T-helper 17 cell (primary cell): ENCODE data around the gene CD36. TPM values are rescaled to one million over a fixed set of nuclear protein-coding genes. Genes with fewer than 3 reads are reported as not detected.

Experiments
- ATAC-seq: fragments of 150-1000 bp; cut with Tn5 transposase; 2 replicates; pipeline ENCODE4 v1.10.0; 2021; ENCODE audit warnings: mild to moderate bottlenecking, moderate library complexity
- DNase-seq, 3 donors: peaks; one replicate each; pipeline versions ENCODE4 v3.0.0 to v3.0.0-alpha.2; 2020 to 2021
- H3K9me3 ChIP-seq: one replicate; pipeline ENCODE4 v1.7.0; 2013; ENCODE audit warnings: low read length, mild to moderate bottlenecking; ENCODE audit not compliant: control insufficient read depth, poor library complexity, severe bottlenecking
- H3K27ac Mint-ChIP-seq: one replicate; pipeline ENCODE4 v1.8.0; 2022; ENCODE audit warnings: mild to moderate bottlenecking, moderate library complexity, mixed read lengths
- H3K27me3 Mint-ChIP-seq: one replicate; pipeline ENCODE4 v1.8.0; 2022; ENCODE audit warnings: mixed read lengths
- H3K36me3 Mint-ChIP-seq: one replicate; pipeline ENCODE4 v1.8.0; 2022; ENCODE audit warnings: low read depth, mixed read lengths
- H3K4me1 Mint-ChIP-seq: one replicate; pipeline ENCODE4 v1.8.0; 2022; ENCODE audit warnings: mild to moderate bottlenecking, mixed read lengths
- H3K4me3 Mint-ChIP-seq: one replicate; pipeline ENCODE4 v1.8.0; 2022; ENCODE audit warnings: mild to moderate bottlenecking, moderate library complexity, mixed read lengths
- total RNA-seq, 4 donors: library from RNA in 2 of 4; stranded (reverse) in 2 of 4; gene quantifications; one replicate each; pipeline ENCODE4 v1.2.3 and lab custom pipeline; 2022 to 2026

Gene CD36
- total RNA-seq, 2 donors from 2014 or later = 6.8 to 8.7 TPM

GRCh38 chr7:80611353-80611752 lies 27.1 kb upstream of the CD36 start:
- no peak overlapping the region for H3K4me3 Mint-ChIP-seq
- no peaks in the 10 kb centered on the region for H3K27me3 Mint-ChIP-seq
- H3K9me3 ChIP-seq = peaks cover 6% of the 10 kb centered on the region
- DNase-seq (no peak), ATAC-seq (no peak)
- no peak overlapping the region for H3K27ac Mint-ChIP-seq
- H3K4me1 Mint-ChIP-seq = no peaks in the 10 kb centered on the region
- no peaks in the 10 kb centered on the region for H3K36me3 Mint-ChIP-seq

DNA sequence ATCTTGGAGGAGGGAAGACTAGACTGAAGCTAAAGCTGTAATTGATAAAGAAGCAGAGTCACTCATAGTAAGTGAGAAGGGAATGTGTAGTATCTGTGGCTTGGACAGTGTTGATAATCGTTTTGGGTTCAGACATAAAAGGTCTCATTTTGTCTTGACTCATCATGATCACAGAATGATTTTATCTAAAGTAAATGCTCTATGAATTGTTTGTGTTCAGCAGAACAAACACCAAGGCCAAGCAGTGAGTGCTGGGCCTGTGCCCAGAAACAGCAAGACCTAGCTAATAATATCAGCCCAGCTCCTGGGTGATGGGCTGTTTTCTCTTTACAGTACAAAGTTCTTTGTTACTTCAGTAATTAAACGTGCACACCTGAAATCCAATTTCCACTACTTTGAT lies 26.7 kb upstream of the CD36 start:
- no peak overlapping the region for H3K27ac Mint-ChIP-seq

DNA sequence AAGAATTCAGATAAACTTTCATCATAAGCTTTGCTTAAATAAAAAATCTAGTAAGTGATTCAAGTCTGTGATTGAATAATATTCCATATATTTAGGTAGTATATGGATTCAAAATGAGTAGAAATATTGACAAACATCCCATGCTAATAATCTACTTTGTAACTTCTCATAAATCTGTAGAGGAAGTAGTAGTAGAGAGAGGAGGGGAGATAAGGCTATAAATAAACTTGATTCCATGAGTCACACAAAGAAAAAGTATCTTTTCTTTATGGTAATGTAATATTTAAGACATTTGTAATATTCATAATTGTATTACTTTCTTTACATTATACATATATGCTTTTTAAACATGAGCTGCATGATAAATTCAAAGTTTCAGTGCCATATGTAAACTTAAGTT lies 25.6 kb upstream of the CD36 start:
- H3K27ac Mint-ChIP-seq = no peak overlapping the region
- H3K36me3 Mint-ChIP-seq = no peaks in the 10 kb centered on the region
- no peak overlapping the region for H3K4me3 Mint-ChIP-seq
- DNase-seq = no peak
- H3K27me3 Mint-ChIP-seq = no peaks in the 10 kb centered on the region
- no peak for ATAC-seq
- H3K9me3 ChIP-seq = peaks cover 6% of the 10 kb centered on the region
- no peaks in the 10 kb centered on the region for H3K4me1 Mint-ChIP-seq

More for the DNA sequence above, 26.7 kb upstream of the CD36 start:
- ATAC-seq (no peak), DNase-seq (no peak)
- Mint-ChIP-seq H3K4me1 (no peaks in the 10 kb centered on the region), H3K4me3 (no peak overlapping the region), H3K27me3 (no peaks in the 10 kb centered on the region), H3K36me3 (no peaks in the 10 kb centered on the region)
- peaks cover 6% of the 10 kb centered on the region for H3K9me3 ChIP-seq

DNA sequence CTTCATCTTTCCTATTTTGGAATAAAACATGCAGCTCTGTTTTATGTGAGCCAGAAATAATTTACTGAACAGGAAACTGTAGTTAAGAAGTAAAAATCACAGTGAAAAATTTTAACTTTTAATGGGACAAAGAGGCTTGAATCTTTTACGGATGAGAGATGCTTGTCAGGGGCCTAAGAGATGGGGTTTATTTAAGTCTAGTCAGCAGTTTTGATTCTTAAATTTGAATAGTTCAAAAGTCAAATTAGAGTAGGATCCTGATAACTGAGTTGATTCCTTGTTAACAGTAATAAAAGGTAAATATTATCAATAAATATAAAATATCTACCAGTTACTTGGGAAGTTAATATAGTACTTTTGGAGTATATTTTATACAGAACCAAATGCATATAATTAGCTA lies 24.9 kb upstream of the CD36 start:
- Mint-ChIP-seq H3K27ac (no peak overlapping the region), H3K4me1 (no peaks in the 10 kb centered on the region), H3K36me3 (no peaks in the 10 kb centered on the region), H3K27me3 (no peaks in the 10 kb centered on the region), H3K4me3 (no peak overlapping the region)
- DNase-seq (no peak), ATAC-seq (no peak)
- peaks cover 6% of the 10 kb centered on the region for H3K9me3 ChIP-seq

DNA sequence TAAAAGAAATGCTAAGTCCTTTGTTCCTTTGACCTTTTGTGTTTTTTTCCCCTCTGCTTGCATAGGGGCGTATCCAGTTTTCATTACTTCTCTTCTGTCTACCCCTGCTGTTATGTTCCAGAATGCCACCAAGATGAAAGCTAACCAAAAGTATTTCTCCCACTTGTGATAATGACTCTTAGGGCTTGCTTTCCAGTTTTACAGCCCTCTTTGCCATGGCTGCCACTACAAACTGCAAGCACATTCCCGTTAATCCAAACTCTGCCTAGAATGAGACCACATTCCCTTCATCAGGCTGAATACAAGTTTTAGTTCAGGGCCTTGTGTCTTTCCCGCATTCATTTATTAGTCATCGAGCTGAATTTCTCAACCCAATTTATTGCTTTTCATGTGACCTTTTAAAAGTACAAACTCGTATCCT lies 23.6 kb upstream of the CD36 start:
- H3K27ac Mint-ChIP-seq = no peak overlapping the region
- no peak for ATAC-seq
- no peak for DNase-seq
- no peaks in the 10 kb centered on the region for H3K9me3 ChIP-seq
- no peaks in the 10 kb centered on the region for H3K27me3 Mint-ChIP-seq
- H3K4me3 Mint-ChIP-seq = no peak overlapping the region
- no peaks in the 10 kb centered on the region for H3K4me1 Mint-ChIP-seq
- H3K36me3 Mint-ChIP-seq = no peaks in the 10 kb centered on the region

DNA sequence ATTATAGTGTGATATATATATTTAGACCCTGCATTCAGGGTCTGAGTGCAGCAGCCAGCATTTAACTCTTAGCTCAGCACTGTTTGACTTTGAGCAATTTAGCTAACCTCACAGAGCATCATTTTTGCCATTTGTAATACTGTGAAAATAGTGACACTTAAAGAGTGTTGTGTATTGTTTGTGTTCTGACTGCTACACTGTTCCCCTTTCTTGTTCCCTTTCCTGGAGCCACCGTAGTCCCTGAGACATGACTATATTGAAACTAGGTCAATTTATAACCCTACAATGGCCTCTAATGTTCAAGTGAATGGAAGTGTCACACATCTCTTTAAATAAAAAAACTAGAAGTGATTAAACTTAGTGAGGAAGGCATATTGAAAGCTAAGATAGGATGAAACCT lies 20.3 kb upstream of the CD36 start:
- H3K27me3 Mint-ChIP-seq = no peaks in the 10 kb centered on the region
- H3K4me3 Mint-ChIP-seq = no peak overlapping the region
- no peak for ATAC-seq

DNA sequence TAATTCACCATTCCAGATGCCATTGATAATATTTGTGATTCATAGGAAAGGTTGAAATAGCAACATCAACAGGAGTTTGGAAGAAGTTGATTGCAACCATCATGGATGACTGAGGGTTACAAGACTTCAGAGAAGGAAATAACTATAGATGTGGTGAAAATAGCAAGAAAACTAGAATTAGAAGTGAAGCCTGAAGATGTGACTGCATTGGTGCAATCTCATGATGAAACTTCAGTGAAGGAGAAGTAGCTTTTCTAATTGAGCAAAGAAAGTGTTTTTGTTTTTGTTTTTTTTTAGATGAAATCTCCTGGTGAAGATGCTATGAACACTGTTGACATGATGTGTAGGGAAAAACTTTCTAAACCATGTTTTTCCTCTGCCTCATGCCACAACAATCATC lies 18.7 kb upstream of the CD36 start:
- Mint-ChIP-seq H3K27ac (no peak overlapping the region), H3K4me1 (no peaks in the 10 kb centered on the region), H3K36me3 (no peaks in the 10 kb centered on the region), H3K27me3 (no peaks in the 10 kb centered on the region), H3K4me3 (no peak overlapping the region)
- ATAC-seq = no peak
- no peak for DNase-seq
- H3K9me3 ChIP-seq = no peaks in the 10 kb centered on the region

More for the DNA sequence above, 20.3 kb upstream of the CD36 start:
- no peaks in the 10 kb centered on the region for H3K36me3 Mint-ChIP-seq
- no peak overlapping the region for H3K27ac Mint-ChIP-seq
- no peaks in the 10 kb centered on the region for H3K9me3 ChIP-seq
- no peak for DNase-seq
- no peaks in the 10 kb centered on the region for H3K4me1 Mint-ChIP-seq

GRCh38 chr7:80622541-80622940 lies 15.9 kb upstream of the CD36 start:
- ATAC-seq = no peak
- Mint-ChIP-seq H3K27ac (no peak overlapping the region), H3K4me3 (no peak overlapping the region), H3K36me3 (no peaks in the 10 kb centered on the region), H3K27me3 (no peaks in the 10 kb centered on the region), H3K4me1 (no peaks in the 10 kb centered on the region)
- no peak for DNase-seq
- no peaks in the 10 kb centered on the region for H3K9me3 ChIP-seq

GRCh38 chr7:80623503-80624252 lies 14.8 kb upstream of the CD36 start:
- no peaks in the 10 kb centered on the region for H3K9me3 ChIP-seq
- H3K27ac Mint-ChIP-seq = no peak overlapping the region
- ATAC-seq (no peak), DNase-seq (no peak)
- H3K4me3 Mint-ChIP-seq = no peak overlapping the region
- H3K27me3 Mint-ChIP-seq = no peaks in the 10 kb centered on the region
- no peaks in the 10 kb centered on the region for H3K4me1 Mint-ChIP-seq
- no peaks in the 10 kb centered on the region for H3K36me3 Mint-ChIP-seq

DNA sequence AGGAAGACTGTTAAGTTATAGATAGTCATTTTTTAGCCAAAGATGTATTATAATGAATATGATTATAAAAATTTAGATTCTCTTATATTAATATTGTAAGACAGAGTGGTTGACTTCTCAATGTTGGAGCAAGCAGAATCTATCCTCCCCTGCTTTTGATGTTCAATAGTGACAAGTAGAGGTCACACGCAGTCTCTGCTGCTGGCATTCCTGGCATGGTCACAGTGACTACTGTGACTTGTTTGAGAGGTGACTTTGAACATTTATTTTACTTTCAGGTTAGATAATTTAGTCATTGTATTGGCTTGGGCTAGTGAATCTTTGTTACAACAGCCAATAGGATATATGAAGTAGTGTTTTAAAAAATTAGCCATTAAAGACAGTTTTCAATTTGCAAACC lies 13.7 kb upstream of the CD36 start:
- ATAC-seq = no peak
- no peak for DNase-seq
- no peak overlapping the region for H3K4me3 Mint-ChIP-seq
- no peaks in the 10 kb centered on the region for H3K4me1 Mint-ChIP-seq
- no peaks in the 10 kb centered on the region for H3K9me3 ChIP-seq
- H3K36me3 Mint-ChIP-seq = no peaks in the 10 kb centered on the region
- H3K27ac Mint-ChIP-seq = no peak overlapping the region
- H3K27me3 Mint-ChIP-seq = no peaks in the 10 kb centered on the region

DNA sequence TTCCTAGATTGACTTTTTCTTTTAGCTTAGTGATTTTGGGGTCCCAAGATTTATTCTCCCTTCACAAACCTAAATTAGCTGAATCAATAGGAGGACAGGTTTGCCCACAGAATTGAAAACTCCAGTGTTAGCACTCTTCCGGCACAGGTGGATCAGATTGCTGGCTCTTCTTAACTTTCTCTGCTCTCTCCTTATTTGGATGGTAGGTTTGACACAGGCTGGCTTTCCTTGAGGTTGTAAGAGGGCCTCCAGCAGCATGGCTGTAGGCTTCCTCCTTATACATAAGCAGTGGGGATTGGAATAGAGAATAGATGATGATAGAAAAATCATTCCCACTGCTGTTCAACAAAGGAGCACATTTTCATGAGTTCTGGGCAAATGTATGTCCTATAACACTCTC lies 9.4 kb upstream of the CD36 start:
- Mint-ChIP-seq H3K4me1 (no peaks in the 10 kb centered on the region), H3K27me3 (no peaks in the 10 kb centered on the region), H3K27ac (no peak overlapping the region), H3K36me3 (no peaks in the 10 kb centered on the region), H3K4me3 (no peak overlapping the region)
- ATAC-seq = no peak
- no peaks in the 10 kb centered on the region for H3K9me3 ChIP-seq
- DNase-seq = no peak

DNA sequence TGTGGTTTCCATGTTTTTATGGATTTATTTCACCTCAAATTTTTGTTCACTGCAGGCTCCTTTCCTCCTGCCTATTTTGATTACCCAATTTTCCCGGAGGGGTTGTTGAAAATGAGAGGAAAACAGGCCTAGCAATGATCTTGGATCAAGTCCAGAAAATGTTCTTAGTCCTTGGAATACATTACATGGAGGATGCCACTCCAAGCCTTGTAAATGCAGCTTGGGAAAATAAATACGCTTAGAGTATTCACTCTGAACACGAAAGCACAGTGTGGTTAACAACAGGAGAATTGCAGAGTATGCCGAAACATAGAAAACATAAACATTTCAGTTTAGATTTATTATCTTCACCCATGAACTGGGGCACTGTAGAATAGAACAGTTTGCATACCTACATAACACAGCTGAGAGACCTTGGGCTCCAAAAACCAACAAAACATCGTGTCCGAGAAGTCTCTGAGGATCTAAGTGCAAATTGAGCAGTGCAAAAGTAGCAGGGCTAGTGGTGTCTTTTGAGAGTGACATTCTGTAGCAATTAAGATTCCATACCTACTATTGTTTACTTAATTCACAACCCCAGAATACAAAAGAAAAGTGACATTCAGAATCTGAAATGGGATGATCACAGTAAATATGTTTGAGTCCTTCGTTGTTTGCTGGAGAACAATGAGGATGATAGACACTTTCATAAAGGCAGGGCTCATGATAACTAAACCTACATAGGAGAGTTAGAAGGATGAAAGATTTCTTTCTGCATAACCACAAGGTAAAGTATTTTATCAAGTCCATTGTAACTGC lies 7.6 kb upstream of the CD36 start:
- Mint-ChIP-seq H3K4me3 (no peak overlapping the region), H3K36me3 (no peaks in the 10 kb centered on the region), H3K4me1 (no peaks in the 10 kb centered on the region), H3K27ac (no peak overlapping the region), H3K27me3 (no peaks in the 10 kb centered on the region)
- H3K9me3 ChIP-seq = no peaks in the 10 kb centered on the region
- ATAC-seq (no peak), DNase-seq (no peak)

DNA sequence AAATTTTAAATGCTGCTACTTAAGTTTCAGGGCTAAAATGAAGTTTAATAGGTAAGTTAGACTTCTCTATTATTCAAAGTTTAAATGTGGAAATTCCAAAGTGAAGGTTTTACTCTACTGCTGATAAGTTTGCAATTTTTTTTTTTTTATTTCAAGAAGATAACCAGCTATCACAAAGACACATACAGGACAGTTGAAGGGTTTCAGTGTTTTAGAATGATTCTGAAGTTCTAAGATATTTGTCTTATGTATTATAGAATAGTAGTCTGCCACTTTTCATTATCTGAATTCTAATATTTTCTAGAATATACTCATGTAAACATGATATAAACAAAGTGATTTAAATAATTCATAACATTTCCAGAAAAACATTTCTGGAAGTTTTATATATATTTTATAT lies 7.0 kb upstream of the CD36 start:
- no peaks in the 10 kb centered on the region for H3K9me3 ChIP-seq
- Mint-ChIP-seq H3K4me1 (no peaks in the 10 kb centered on the region), H3K4me3 (no peak overlapping the region), H3K36me3 (no peaks in the 10 kb centered on the region), H3K27me3 (no peaks in the 10 kb centered on the region), H3K27ac (no peak overlapping the region)
- DNase-seq = no peak
- ATAC-seq = no peak

DNA sequence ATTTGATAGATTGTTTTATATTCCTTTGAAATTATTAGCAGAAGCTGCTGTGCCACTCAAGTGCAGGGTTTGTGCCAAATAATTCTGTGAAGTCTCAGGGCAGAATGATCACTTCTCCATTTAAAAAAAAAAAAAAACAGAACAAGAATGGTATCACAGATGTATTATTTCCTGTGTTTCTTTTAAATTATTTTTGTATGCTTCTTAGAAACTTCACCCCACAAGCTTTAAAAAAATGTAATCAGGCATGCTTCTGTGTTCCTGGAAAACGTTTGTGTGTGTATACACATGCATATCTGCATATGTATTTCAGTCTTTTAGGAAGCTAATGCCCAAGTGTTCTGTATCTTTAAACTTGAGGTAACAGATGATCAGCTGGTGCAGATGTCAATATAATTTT lies 6.3 kb upstream of the CD36 start:
- no peaks in the 10 kb centered on the region for H3K36me3 Mint-ChIP-seq
- DNase-seq = no peak
- no peak overlapping the region for H3K27ac Mint-ChIP-seq
- ATAC-seq = no peak
- no peaks in the 10 kb centered on the region for H3K9me3 ChIP-seq
- H3K4me3 Mint-ChIP-seq = no peak overlapping the region
- H3K27me3 Mint-ChIP-seq = no peaks in the 10 kb centered on the region
- H3K4me1 Mint-ChIP-seq = no peaks in the 10 kb centered on the region
